ENCODE measurements around the gene KPNA2. TPM values are rescaled to one million over a fixed set of nuclear protein-coding genes. Genes with fewer than 3 reads are reported as not detected.

Gene KPNA2
- total RNA-seq, 4 donors from 2014 or later = 8.3 to 24.5 (median 16.5) TPM

GRCh38 chr17:68096111-68096510 lies 60.6 kb downstream of the KPNA2 start:
- TF ChIP-seq, protein P1, sequence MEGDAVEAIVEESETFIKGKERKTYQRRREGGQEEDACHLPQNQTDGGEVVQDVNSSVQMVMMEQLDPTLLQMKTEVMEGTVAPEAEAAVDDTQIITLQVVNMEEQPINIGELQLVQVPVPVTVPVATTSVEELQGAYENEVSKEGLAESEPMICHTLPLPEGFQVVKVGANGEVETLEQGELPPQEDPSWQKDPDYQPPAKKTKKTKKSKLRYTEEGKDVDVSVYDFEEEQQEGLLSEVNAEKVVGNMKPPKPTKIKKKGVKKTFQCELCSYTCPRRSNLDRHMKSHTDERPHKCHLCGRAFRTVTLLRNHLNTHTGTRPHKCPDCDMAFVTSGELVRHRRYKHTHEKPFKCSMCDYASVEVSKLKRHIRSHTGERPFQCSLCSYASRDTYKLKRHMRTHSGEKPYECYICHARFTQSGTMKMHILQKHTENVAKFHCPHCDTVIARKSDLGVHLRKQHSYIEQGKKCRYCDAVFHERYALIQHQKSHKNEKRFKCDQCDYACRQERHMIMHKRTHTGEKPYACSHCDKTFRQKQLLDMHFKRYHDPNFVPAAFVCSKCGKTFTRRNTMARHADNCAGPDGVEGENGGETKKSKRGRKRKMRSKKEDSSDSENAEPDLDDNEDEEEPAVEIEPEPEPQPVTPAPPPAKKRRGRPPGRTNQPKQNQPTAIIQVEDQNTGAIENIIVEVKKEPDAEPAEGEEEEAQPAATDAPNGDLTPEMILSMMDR (IDR thresholded peaks at IDR 0.05; ENCODE audit: low read depth) = no peak

Other genes with a start within 250 kb of the KPNA2 start
- gene BPTF, start 210.2 kb upstream of the KPNA2 start, total RNA-seq = 10 to 100 TPM; 64.4 to 95.9 (median 77.5) TPM
- gene C17orf58, start 39.3 kb upstream of the KPNA2 start, total RNA-seq = 10 to 100 TPM in 1 of 4 donors, 1 to 10 TPM in 3; 5.1 to 10.4 (median 7.9) TPM
- gene AMZ2, start 212.3 kb downstream of the KPNA2 start, total RNA-seq = 10 to 100 TPM; 58.5 to 89.2 (median 72.0) TPM

All from subcutaneous adipose tissue (tissue), 4 donors.